DOHH2 (cell line): ENCODE data around the gene HOXD10.

Experiments used
- H3F3A ChIP-seq: fragments of 200-600 bp; sonication (generic), shearing (Covaris generic); 2 replicates; pipeline ENCODE4 v1.6.0; 2016; ENCODE audit warnings: antibody characterized with exemption, mild to moderate bottlenecking; ENCODE audit not compliant: control insufficient read depth, insufficient read depth
- H3K27ac ChIP-seq: fragments of 200-600 bp; sonication (generic); 2 replicates; pipeline ENCODE4 v1.5.1; 2014; ENCODE audit warnings: low read depth, mild to moderate bottlenecking, low read length, moderate library complexity
- H3K27me3 ChIP-seq: fragments of 200-600 bp; sonication (generic); 2 replicates; pipeline ENCODE4 v1.6.1; 2014; ENCODE audit warnings: mild to moderate bottlenecking, low read length, mixed read lengths; ENCODE audit not compliant: control insufficient read depth
- H3K36me3 ChIP-seq: fragments of 200-600 bp; sonication (generic); 2 replicates; pipeline ENCODE4 v1.6.1; 2014; ENCODE audit warnings: mild to moderate bottlenecking, low read length, moderate library complexity, mixed read lengths; ENCODE audit not compliant: control insufficient read depth
- H3K4me1 ChIP-seq: fragments of 200-600 bp; sonication (generic); 2 replicates; pipeline ENCODE4 v1.6.1; 2014; ENCODE audit warnings: mild to moderate bottlenecking, low read length, mixed read lengths; ENCODE audit not compliant: control insufficient read depth
- H3K4me2 ChIP-seq: fragments of 200-600 bp; sonication (generic); 2 replicates; pipeline ENCODE4 v1.6.0; 2014; ENCODE audit warnings: mild to moderate bottlenecking, low read length, moderate library complexity
- H3K4me3 ChIP-seq: fragments of 200-600 bp; sonication (generic); 2 replicates; pipeline ENCODE4 v1.5.1; 2014; ENCODE audit warnings: mild to moderate bottlenecking, low read length, mixed read lengths
- H3K79me2 ChIP-seq: fragments of 200-600 bp; sonication (generic); 2 replicates; pipeline ENCODE4 v1.6.1; 2014; ENCODE audit warnings: mild to moderate bottlenecking, low read length, mixed read lengths; ENCODE audit not compliant: control insufficient read depth
- H3K9me2 ChIP-seq: fragments of 200-600 bp; sonication (generic); replicated peaks from 2 replicates; pipeline ENCODE4 v1.6.1; 2014; ENCODE audit warnings: mild to moderate bottlenecking, low read length, mixed read lengths; ENCODE audit not compliant: control insufficient read depth
- H3K9me3 ChIP-seq: fragments of 200-600 bp; sonication (generic); 2 replicates; pipeline ENCODE4 v1.6.1; 2014; ENCODE audit warnings: antibody characterized with exemption, low read length, mixed read lengths; ENCODE audit not compliant: control insufficient read depth, insufficient read depth
- H4K20me1 ChIP-seq: fragments of 200-600 bp; sonication (generic); 2 replicates; pipeline ENCODE4 v1.6.0; 2014; ENCODE audit warnings: low read depth, mild to moderate bottlenecking, antibody characterized with exemption, low read length, moderate library complexity; ENCODE audit not compliant: control insufficient read depth, insufficient read depth
- EZH2phosphoT487 ChIP-seq: fragments of 200-600 bp; sonication (generic); IDR thresholded peaks from 2 replicates; pipeline ENCODE4 v1.6.1; 2017; ENCODE audit warnings: borderline replicate concordance, mild to moderate bottlenecking, antibody characterized with exemption, low read length, moderate library complexity, mixed read lengths
- TF ChIP-seq, protein P1 (sequence below): fragments of 200-600 bp; sonication (generic); IDR thresholded peaks from one replicate; pipeline ENCODE4 v1.5.1; 2014; ENCODE audit warnings: antibody characterized with exemption, mild to moderate bottlenecking, low read depth, low read length; ENCODE audit not compliant: poor library complexity, severe bottlenecking

HOXD10 gene

GRCh38 chr2:176078541-176079284 lies 37.9 kb upstream of the HOXD10 start:
- Histone ChIP-seq H3K79me2 (no peaks in the 10 kb centered on the region), H3K27me3 (peaks cover 12% of the 10 kb centered on the region), H3K27ac (no peak overlapping the region), H3F3A (no peaks in the 10 kb centered on the region), H3K4me1 (no peaks in the 10 kb centered on the region), H3K4me2 (no peak overlapping the region), H3K9me3 (peaks cover 6% of the 10 kb centered on the region; the same call in 1 of the 2 replicates), H4K20me1 (no peaks in the 10 kb centered on the region), H3K9me2 (no peaks in the 10 kb centered on the region), H3K36me3 (no peaks in the 10 kb centered on the region), H3K4me3 (no peak overlapping the region)
- TF ChIP-seq, protein P1, sequence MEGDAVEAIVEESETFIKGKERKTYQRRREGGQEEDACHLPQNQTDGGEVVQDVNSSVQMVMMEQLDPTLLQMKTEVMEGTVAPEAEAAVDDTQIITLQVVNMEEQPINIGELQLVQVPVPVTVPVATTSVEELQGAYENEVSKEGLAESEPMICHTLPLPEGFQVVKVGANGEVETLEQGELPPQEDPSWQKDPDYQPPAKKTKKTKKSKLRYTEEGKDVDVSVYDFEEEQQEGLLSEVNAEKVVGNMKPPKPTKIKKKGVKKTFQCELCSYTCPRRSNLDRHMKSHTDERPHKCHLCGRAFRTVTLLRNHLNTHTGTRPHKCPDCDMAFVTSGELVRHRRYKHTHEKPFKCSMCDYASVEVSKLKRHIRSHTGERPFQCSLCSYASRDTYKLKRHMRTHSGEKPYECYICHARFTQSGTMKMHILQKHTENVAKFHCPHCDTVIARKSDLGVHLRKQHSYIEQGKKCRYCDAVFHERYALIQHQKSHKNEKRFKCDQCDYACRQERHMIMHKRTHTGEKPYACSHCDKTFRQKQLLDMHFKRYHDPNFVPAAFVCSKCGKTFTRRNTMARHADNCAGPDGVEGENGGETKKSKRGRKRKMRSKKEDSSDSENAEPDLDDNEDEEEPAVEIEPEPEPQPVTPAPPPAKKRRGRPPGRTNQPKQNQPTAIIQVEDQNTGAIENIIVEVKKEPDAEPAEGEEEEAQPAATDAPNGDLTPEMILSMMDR = no peak
- no peak for TF ChIP-seq EZH2phosphoT487

- TF ChIP-seq, protein P1 = no peak
- TF ChIP-seq EZH2phosphoT487 = no peak
- Histone ChIP-seq H4K20me1 (no peaks in the 10 kb centered on the region), H3K27ac (no peak overlapping the region), H3K9me3 (peaks cover 6% of the 10 kb centered on the region; the same call in 1 of the 2 replicates), H3K4me3 (no peak overlapping the region), H3K4me1 (no peaks in the 10 kb centered on the region), H3K9me2 (no peaks in the 10 kb centered on the region), H3K79me2 (no peaks in the 10 kb centered on the region), H3K27me3 (peaks cover 12% of the 10 kb centered on the region), H3K36me3 (no peaks in the 10 kb centered on the region), H3F3A (no peaks in the 10 kb centered on the region), H3K4me2 (no peak overlapping the region)
These were observed 37.2 kb upstream of the HOXD10 start for GRCh38 chr2:176079285-176079830.

DNA sequence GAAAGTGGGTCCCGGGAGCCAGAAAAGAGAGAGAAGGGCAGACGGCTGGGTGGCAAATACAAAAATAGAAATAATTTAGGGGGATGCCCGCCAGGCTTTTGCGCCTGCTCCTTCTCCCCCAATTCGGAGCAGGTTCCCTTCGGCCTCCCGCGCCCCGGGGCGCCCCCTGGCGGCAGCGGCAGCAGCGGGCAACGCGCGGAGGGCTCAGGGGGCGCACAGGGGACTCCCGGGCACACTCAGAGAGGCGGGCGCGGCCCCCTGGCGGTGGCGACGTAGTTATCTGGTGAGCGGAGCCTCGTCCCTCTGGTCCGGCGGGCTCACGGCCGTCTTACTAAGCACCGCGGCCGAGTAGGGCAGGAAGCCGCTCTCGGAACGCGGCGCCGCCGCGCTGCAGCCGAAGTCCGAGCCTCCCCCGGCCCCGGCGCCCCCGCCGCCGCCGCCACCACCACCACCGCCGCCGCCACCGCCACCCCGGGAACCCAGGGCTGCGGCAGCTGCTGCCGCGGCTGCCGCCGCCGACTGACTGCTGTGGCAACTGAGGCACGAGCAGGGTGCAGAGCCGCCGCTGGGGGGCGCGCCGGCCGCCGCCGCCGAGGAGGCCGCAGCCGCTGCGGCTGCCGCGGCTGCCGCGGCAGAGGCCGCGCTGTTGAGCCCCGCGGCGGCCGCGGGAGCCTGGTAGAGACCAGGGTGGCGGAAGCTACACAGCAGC lies 36.6 kb upstream of the HOXD10 start:
- no peak overlapping the region for H3K4me3 ChIP-seq

More for the DNA sequence above, 36.6 kb upstream of the HOXD10 start:
- H4K20me1 ChIP-seq = no peaks in the 10 kb centered on the region
- H3F3A ChIP-seq = no peaks in the 10 kb centered on the region
- H3K36me3 ChIP-seq = no peaks in the 10 kb centered on the region
- no peak overlapping the region for H3K27ac ChIP-seq
- peaks cover 9% of the 10 kb centered on the region for H3K27me3 ChIP-seq
- no peaks in the 10 kb centered on the region for H3K9me2 ChIP-seq
- H3K4me2 ChIP-seq = no peak overlapping the region
- no peak for TF ChIP-seq EZH2phosphoT487
- TF ChIP-seq, protein P1 = no peak
- no peaks in the 10 kb centered on the region for H3K4me1 ChIP-seq
- no peaks in the 10 kb centered on the region for H3K79me2 ChIP-seq
- H3K9me3 ChIP-seq = peaks cover 6% of the 10 kb centered on the region; the same call in 1 of the 2 replicates
